HG02642 (cell line): ENCODE data around the gene SND1.

ENCODE experiments used
- ATAC-seq: cut with Tn5 transposase; IDR thresholded peaks from one replicate; pipeline ENCODE4 v1.9.1; 2021; ENCODE audit warnings: mild to moderate bottlenecking; ENCODE audit not compliant: unreplicated experiment, poor library complexity

The SND1 gene

DNA sequence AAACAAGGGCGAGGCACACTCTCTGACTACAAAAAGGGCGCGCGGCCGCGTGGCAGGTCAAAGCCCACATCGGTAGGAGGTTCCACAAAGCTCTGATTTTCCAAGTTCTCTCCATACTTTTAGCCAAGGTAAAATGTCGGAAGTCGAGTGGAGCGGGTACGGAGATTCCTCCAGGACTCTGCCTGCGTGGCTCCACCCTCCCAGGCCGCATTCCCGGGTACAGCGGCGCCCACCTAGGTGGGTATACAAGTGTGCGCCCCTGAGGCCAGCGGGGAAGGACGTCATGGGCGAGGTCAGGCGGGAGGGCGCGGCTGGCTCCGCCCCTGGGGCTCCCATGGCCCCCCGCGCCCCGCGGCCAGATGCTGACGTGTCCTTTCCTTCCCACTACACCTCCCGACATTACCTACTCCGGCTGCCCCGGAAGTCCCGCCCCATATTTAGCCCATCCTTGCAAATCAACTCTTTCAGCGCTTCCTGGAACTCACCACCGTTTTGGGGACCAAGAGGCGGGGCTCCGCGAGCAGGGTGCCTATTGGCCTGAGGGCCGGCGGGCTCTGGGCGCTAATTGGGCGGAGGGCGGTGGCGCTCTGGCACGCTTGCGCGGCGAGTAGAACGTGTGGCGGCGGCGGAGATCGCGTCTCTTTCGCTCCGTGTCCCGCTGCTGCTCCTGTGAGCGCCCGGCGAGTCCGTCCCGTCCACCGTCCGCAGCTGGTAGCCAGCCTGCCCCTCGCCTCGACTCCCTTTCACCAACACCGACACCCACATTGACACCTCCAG is at the start of gene SND1:
SND1 (plus strand) TSS at position 639 of the 777 bp plus-strand sequence. CDS start 180 bp downstream, outside the sequence.
- peak; percentile 96 for ATAC-seq

DNA sequence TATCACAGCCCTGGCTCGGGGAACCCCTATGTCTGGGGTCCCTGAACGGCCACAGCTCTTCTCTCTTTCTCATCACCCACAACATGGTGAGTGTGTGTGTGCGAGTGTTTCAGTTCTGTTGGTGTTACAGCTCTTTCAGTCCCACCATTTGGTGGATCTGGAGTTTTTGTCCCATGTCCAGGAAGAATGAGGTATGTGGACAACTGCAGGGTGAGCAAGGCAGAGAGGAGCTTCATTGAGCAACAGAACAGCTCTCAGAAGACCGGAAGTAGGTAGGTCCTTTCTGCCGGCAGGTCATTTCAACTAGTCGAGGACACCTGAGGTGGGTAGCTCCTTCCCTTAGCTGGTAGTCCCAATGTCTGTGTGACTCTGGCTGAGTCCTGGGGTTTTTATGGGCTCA is 43.5 kb upstream of the SND1 start:
- ATAC-seq: no peak

DNA sequence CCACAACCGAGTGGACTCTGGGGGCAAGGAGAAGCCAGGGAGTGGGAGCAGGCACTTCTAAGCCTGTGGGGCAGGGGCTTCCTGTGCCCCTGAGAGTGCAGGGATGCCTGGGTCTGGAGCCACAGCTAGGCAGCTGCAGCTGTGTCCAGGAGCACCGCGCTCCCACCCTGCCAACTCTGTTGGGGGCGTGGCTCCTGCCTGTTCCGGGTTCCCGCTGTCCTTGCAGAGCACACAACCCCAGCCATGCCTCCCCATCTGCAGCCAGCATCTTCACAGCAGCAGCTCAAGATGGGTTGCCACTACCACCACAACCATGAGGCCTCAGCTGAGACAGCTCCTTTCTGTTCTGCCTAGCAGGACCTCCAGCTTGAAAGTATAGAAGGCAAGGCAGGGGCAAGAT is 42.7 kb upstream of the SND1 start:
- no peak for ATAC-seq

DNA sequence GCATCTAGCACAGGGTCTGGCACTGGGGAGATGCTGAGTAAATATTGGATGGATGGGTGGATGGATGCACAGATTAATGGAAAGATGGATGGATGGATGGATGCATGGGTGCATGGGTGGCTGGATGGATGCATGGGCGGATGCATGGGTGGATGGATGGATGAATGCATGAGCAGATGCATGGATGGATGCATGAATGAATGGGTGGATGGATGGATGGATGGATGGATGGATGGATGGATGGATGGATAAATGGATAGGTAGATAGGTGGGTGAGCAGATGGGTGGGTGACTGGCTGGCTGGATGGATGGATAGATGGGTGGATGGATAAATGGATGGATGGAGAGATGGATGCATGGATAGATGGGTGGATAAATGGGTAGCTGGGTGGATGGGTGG is 39.7 kb upstream of the SND1 start:
- ATAC-seq: no peak

DNA sequence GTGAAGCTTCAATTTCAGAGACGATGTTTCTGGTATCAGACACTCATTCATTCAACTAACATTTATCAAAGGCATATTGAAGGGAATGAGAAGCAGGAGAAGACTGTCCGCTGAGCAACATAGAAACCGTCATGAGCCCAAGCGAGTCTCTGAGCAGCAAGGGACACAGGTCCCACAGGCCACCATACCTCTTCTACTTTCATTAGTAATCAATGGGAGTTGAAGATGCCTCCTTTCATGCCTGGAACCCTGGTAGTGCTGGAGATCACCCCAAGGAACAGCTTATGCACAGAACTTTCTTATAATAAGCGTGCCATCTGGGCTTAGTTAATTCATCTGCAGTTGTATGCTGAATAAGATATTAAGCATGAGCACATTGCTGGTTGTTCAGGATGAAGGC is 35.3 kb upstream of the SND1 start:
- ATAC-seq: no peak

DNA sequence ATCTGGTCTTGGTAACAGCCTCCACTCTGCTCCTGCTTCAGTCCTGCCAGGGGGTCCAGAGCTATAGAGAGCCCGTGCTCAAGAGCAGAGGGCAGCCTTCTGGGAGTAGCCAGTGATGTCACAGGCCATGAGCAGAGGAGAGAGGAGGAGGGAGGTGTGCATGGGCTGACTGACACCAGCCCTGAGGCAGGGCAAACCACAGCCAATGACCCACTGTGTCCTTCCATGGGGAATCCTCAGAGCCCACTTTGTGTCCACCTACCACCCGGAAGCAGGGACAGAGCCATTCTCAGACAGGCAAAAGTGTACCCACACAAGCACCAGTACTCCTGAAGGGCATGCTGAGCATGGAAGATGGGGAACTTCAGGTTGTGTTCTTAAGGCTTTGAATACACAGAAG is 34.0 kb upstream of the SND1 start, which contains the start of gene PAX4:
PAX4 (minus strand) TSS at position 101 of the 400 bp plus-strand sequence. CDS start 2,214 bp downstream, outside the sequence.
- ATAC-seq: no peak

DNA sequence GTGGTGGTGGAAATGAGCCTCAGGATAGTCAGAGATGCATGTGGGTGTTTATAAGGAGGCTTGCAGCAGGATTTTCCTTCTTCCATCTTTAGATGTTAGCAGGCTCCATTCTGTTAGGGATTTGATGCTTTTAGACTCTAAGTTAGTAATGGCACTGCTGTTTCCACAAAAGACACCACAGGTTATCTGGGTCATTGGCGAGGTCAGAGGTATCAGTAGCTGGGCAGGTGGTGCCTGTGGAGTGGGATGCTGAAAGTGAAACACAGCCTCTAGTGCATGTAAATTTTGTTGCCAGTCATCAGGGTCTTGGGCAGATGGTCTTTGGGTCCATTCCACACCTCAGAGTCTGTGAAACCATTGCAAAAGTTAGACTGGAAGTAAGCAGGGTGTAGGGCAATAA is 33.2 kb upstream of the SND1 start:
- no peak for ATAC-seq

DNA sequence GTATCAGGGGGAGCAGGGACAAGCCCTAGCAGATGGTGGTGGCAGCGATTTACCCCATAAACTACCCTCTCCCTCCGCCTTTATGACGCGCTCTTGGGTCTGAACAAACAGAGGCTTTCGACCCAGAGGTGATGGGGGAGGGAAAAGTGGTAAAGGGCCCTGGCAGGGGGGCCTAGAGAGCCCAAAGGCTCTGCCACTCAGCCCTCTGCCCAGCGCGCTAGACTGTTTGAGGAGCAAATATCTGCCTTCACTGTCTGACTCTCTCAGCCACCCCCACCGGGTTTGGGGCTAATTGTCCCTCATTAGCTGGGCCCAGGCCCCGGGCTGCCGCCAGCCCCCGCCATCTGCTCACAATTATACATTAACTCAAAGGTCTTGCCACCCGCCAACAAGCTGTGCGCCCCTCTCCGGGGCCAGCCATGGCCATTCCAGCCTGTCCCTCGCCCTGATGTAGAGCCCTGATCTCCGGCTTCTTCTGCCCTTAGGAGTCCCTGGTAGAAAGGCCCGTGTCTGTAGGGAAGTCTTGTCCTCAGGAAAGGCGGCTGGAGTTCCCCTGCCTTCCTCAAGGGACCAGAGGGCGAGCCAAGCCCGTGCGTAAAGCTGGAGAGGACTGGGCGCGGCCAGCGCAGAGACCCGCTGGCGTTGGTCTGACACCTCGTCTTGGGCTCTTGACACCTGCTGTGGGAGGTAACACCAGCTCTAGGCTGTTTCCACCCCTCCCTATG is 32.2 kb upstream of the SND1 start:
- no peak for ATAC-seq

DNA sequence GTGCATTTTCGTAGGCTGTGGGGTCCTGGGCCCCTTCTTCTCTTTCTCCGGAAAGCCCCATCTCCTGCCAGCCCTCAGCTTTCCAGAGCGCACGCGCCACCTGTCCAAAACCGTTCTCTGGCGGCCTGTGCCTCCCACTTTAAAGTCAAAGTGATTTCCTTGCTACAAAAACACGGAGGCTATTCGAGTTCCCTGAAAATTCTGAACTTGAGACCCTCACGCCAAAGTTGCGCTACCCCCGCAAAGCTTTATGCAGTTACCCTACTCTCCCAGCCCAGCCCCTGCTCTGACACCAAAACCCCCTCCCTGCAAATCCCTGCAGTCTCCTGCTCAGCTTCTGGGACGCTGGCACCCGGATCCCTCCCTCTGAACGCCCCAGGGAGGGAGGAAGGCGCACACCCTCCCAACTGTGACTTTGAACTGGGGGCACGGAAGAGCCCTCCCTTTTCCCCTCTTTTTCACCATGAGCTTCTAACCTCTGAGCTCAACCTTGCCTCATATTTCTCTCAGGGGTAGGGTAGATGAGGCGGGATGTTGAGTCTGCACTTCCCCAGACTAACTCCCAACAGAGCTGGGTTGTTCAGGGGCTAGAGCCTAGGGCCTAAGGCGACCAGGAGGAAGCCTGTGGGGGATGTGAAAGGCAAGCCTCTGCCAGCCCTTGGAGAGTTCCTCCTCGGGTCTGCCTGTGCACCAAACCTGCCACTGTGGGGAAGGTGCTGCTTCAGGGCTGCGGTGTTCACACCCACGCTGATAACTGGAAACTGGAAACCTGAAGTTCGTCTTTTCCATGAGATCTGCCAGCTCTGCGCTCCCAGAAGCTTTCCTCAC is 31.4 kb upstream of the SND1 start:
- ATAC-seq: no peak

DNA sequence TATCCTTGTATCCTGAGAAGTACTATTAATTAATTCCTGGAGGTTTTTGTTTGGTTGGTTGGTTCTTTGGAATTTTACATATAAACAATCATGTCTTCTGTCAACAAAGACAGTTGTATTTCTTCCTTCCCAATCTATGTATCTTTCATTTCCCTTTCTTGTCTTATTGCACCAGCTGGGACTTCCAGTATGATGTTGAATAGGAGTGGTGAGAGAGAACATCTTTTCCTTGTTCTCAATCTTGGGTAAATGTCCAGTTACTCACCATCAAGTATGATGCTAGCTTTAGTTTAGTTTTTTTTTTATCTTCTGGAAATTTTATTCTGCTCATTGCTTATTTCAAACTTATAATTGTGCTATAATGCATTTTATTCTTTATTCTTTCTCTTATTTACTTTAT is 26.7 kb upstream of the SND1 start:
- no peak for ATAC-seq

DNA sequence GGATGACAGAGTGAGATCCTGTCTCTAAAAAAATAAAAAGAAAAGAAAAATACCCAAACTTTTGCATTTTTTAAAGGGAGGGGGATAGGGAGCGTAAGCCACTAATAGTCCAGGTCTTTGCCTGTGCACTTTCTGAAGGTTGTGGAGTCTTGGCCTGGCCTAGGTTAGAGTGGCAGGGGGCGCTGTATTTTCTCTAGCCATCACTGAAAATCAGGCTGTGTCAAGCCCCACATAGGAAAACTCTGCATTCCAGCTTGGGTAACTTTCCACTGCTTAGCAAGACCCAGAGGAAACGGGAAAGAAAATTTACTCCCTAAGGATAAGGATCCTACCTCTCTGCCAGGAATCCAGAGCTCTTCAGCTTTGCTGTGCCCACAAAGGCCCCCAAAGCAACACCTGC is 23.5 kb upstream of the SND1 start:
- no peak for ATAC-seq

DNA sequence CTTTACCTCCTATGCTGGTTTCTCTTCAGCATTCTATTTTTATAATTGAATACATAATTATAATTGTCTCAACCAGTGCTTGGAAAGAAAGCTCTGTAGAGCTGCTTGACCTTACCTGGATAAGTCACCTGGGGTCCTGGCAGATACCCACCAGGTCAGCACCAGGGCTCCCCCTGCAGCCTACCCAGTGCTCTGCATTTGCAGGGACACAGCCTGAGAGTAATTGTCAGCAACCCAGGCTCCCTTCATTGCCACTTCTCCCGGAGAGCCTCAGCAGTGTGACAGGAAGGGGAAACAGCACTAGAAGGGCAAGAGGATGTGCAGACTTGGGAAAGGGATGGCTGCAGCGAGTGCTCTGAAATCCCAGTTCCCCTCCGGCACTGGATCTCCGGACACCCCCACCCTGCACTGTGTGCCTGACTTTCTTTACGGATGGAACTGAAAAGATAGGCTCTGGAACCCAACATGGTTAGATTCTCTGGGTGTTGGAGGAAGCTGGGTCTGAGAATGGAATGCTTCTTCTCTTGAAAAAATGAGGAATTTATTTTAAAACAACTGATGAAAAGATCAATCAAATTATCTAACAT is 22.6 kb upstream of the SND1 start:
- peak; percentile 77 for ATAC-seq

DNA sequence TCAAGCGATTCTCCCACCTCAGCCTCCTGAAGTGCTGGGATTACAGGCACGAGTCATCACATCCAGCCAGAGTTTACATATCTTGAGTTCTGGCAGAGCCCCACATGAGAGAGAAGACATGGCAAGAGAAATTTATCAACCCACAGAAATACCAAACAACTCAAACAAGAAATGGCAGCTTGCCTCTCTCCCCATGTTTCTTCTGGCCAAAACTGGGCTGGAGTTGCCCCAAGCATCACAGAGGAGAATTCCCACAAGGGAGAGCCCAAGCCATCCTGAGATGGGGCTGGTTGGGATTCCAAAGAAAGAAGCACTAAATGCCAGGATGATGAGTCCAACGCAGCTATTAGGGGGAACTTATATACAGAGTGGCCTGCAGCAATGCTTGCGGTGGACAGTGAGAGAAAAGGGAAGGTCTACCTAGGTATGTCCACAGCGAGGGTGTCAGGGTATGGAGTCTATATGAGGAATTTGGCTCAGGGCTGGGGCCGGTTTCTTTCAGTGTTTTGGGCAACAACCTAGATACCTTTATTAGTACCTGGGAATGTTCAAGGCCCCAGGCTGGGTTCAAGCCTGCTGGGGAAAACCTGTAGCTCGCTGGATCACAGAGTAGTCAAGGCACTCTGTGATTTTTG is 19.6 kb upstream of the SND1 start:
- no peak for ATAC-seq

DNA sequence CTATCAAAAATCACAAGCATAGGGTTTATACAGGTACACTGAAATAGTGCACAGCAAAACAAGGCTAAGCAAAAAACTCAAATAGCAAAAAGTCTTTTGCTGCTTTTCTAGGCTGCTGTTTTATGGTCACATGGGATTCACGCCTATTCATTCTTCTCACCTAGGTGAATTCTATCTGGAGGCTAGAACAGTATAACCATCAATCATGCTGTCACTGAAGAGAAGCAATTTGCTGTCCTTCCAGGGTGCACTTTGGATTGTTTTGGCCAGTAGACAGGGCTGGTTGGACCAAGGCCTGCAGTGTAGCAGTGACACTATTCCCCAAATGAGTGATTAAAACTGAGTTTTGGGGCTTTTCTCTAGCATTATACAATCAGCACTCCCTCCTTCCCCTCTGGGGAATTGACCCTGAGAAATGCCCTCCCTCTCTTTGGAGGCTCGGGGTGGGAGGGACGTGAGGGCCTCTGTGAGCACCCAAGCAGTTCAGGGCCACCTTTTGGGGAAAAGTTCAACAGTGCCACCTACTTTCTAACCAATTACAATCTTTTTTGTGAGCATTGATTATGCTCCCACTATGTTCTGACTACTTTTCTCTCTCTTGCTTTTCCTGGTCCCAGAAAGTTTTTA is 16.2 kb upstream of the SND1 start:
- no peak for ATAC-seq

DNA sequence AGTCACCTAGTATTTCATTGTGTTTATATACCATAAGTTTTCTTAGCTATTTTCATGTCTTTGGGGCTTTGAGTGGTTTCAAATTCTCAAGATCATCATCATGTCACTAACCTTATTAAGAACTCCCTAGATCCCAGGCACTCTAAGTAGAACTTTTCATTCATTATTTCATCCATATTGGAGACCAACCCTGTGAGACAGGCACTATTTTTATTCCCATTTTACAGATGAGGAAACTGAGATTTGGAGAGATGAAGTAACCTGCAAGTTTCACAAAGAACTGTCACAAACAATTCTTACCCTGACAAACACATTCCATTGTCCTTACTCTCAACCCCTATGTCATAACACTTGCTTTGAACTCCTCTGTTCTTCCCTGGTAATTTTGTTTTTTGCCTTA is 13.8 kb upstream of the SND1 start:
- no peak for ATAC-seq

DNA sequence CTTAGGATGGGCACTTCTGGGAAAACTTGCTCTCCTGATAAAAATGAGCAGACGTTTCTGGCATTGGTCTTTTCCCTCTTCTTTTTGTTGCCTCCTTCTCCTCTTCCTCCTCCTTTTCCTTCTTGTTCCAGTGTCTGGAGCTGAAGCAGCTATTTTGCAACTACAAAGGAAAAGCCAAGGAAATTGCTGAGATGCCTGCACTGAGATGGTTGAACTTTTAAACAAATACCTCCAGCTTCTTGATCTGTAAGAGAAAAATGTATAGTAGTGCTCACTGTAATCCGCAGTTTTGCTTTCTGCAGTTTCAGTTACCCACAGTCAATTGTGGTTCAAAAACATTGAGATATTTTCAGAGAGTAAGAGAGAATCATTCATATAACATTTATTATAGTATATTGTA is 7.5 kb upstream of the SND1 start:
- no peak for ATAC-seq

DNA sequence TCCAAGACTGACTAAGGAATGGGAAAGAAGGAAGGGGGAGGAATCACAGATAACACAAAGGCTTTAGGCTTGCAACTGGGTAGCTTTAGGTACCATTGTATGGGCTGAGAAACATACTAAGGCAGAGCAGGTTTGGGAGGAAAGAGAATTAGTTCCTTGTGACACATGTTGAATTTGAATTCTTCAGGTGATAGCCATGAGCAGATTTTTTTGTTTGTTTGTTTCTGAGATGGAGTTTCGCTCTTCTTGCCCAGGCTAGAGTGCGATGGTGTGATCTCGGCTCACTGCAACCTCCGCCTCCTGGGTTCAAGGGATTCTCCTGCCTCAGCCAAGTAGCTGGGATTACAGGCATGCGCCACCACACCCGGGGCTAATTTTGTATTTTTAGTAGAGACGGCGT is 4.4 kb upstream of the SND1 start:
- ATAC-seq: no peak

DNA sequence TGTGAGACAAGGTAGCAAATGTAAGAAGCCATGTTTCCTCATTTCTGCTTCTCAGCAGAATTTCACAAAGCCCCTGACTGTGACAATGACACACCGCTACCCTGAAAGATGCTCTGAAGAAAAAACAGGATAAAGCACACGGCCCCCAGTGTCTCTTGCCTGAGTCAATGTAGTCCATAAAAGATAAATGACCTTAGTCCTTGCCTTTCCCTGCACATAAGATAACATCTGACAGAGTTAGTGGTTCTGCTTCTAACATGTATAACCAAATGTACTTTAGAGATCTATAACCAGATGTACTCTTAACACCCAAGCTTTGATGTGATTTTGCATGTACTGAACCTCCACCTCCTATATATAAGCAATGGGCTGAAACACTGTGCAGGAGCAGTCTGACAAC is 3.0 kb upstream of the SND1 start:
- no peak for ATAC-seq

DNA sequence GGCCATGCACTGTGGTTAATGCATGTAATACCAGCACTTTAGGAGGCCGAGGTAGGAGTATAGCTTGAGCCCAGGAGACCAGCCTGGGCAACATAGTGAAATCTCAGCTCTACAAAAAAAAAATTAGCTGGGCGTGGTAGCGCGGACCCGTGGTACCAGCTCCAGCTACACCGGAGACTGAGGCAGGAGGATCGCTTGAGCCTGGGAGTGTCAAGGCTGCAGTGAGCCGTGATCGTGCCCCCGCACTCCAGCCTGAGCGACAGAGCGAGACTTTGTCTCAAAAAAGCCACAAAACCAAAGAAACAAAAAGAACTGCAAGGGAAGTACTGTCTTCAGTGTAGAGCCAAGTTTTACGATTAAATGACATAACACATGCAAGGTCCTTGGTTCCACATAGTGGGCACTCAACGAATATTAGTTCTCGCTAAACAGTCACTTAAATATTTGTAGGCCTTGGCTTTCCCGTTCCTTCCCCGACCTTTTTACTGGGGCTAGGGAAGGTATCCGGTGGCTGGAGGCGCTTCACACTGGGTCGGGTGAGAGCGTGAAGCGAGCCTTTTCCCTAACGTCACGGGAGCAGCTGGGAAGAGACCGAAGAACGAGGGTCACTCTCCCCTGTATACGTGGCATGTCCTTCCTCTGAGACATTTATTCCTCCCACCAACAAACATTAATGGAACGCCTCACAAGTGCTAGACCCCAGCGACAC is 993 bp upstream of the SND1 start:
- ATAC-seq: no peak
